Astrocyte of the spinal cord (primary cell): Measurements from ENCODE around the gene CLDN1.

Experiments used
- DNase-seq: peaks from one replicate; pipeline ENCODE4 v3.0.0; 2011; ENCODE audit warnings: low read depth, low spot score
- H3K4me3 ChIP-seq: 2 replicates; pipeline ENCODE4 v1.5.1; 2011; ENCODE audit warnings: low read depth, mild to moderate bottlenecking, low read length, moderate library complexity
- CTCF ChIP-seq: IDR thresholded peaks from 2 replicates; pipeline ENCODE4 v1.5.1; 2012; ENCODE audit warnings: low read depth, mild to moderate bottlenecking, low read length, inconsistent platforms
- in situ Hi-C: cut with HindIII; loops from 2 replicates; pipeline ENCODE4 v1.10.0; 2017; ENCODE audit warnings: low sequenced_read_pairs

The CLDN1 gene

DNA sequence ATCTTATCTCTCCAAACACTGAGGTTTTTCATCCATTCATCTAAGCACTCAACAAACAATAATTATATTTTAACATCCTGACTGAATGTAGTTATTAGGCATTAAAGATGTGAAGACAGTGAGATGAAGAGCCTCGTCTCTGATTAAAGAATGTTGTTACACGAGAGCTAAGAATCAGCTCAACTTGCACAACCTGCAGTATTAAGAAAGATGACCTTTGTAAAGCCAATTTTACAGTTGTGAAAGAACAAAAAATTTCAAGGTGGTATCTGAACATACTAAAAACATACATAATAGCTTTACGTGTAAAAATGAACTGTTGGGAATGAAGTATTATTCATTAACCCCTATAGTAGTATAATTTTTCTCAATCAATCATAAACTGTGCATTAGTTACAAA lies 12.8 kb downstream of the CLDN1 start:
- in situ Hi-C loops: no loop called here
- DNase-seq: no peak
- no peak for TF ChIP-seq CTCF
- no peak overlapping the region for H3K4me3 ChIP-seq

DNA sequence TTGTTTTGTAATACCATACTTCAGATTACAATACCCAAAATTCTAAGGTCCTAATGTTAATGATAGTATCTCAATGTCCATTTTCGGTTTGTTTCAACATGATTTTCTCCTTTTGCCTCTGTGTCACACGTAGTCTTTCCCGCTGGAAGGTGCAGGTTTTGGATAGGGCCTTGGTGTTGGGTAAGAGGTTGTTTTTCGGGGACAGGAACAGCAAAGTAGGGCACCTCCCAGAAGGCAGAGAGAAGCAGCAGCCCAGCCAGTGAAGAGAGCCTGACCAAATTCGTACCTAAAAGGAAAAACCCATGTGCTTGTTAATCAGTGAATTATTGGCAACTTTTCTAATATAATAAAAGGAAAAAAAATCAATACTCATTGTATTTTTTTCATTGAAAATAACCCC lies 14.1 kb downstream of the CLDN1 start:
- no peak for DNase-seq
- in situ Hi-C loops: no loop called here
- TF ChIP-seq CTCF: no peak
- H3K4me3 ChIP-seq: no peak overlapping the region

- in situ Hi-C loops: no loop called here
- DNase-seq: no peak
- H3K4me3 ChIP-seq: no peak overlapping the region
- TF ChIP-seq CTCF: no peak
Observed at GRCh38 chr3:190307164-190307545, 15.1 kb downstream of the CLDN1 start.

DNA sequence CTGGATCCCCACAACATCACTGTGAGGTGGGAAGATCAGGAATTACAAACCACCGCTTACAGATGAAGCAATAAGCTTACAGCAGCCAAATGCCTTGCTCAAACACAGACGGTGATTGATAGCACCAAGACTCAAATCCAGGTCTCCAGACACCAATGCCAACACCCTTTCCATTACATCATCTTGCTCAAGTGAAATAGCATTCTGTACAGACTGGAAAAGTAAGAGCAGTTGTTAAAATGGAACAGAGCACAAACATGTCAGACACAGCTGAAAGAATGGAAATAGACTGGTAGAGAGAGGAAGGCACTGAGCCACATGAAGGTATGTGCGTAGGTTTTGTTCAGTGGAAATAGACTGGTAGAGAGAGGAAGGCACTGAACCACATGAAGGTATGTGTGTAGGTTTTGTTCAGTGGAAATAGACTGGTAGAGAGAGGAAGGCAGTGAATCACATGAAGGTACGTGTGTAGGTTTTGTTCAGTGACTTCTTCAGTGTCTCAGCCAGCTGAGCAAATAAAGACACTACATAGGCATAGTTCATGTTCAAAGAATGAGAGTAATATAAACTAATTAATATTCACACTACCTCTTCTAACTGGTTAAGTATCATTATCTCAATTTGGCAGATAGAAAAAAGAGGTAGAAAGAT lies 15.6 kb downstream of the CLDN1 start:
- in situ Hi-C loops: no loop called here
- DNase-seq: peak; percentile 51
- H3K4me3 ChIP-seq: no peak overlapping the region
- no peak for TF ChIP-seq CTCF

DNA sequence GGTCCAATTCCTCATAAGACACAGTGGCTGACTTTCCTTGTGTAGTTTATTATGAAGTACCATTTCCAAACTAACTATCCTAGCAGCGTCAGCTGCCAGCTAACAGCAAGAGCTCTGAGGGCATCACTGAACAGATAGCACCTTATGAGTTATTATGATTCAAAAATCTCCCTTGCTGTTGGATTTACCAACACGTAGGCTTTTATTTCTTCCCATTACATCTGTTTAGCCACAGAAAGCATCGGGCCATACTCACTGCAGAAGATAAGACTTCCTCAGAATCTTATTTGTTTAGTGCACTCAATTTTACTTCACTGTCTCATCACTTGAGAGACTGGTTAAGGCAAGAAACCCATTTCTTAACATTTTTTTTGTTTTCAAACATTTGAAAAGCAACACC lies 16.2 kb downstream of the CLDN1 start:
- no peak for TF ChIP-seq CTCF

GRCh38 chr3:190305406-190305805 lies 16.8 kb downstream of the CLDN1 start:
- in situ Hi-C loops: no loop called here
- no peak overlapping the region for H3K4me3 ChIP-seq
- DNase-seq: no peak
- TF ChIP-seq CTCF: no peak

More for the DNA sequence above, 16.2 kb downstream of the CLDN1 start:
- no peak overlapping the region for H3K4me3 ChIP-seq
- in situ Hi-C loops: no loop called here
- DNase-seq: no peak

DNA sequence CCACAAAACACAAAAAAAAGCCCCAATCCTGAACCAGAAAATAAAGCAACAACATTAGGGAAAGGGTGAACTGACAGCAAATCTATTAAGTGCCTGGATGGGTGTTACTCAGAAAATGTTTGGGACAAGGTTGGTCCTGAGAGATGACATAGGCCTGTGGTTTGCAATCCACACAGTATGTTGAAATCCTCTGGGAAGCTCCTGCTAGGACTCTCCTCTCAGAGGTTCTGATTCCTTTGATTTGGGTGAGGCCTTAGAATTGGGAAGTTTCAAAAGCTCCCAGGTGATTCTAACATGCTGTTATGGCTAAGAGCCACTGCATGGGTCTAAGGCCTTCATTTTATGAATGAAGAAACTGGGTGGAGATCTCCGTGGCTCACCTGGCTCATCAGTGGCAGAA lies 18.4 kb downstream of the CLDN1 start:
- TF ChIP-seq CTCF: no peak
- in situ Hi-C loops: no loop called here
- no peak overlapping the region for H3K4me3 ChIP-seq
- no peak for DNase-seq
